HFFc6 (cell line): ENCODE measurements around the gene CPEB2. TPM values are rescaled to one million over a fixed set of nuclear protein-coding genes. Genes with fewer than 3 reads are reported as not detected.
A peak's percentile ranks its signal among the peaks of the same experiment; 100 is the strongest.

Source experiments
- DNase-seq: peaks from one replicate; pipeline ENCODE4 v3.0.0-alpha.2; 2018
- H3K27ac Mint-ChIP-seq: 2 replicates; pipeline ENCODE4 v1.8.0; 2020; ENCODE audit warnings: mild to moderate bottlenecking, mixed read lengths
- H3K27me3 Mint-ChIP-seq: 2 replicates; pipeline ENCODE4 v1.8.0; 2021; ENCODE audit warnings: mild to moderate bottlenecking, moderate library complexity, mixed read lengths; ENCODE audit not compliant: insufficient read depth
- H3K36me3 Mint-ChIP-seq: 2 replicates; pipeline ENCODE4 v1.8.0; 2021; ENCODE audit warnings: low read depth, mixed read lengths
- H3K4me1 Mint-ChIP-seq: 2 replicates; pipeline ENCODE4 v1.8.0; 2020; ENCODE audit warnings: low read depth, mixed read lengths
- H3K4me3 Mint-ChIP-seq: 2 replicates; pipeline ENCODE4 v1.8.0; 2020; ENCODE audit warnings: mild to moderate bottlenecking, moderate library complexity, mixed read lengths
- H3K9me3 Mint-ChIP-seq: 2 replicates; pipeline ENCODE4 v1.8.0; 2020; ENCODE audit warnings: mild to moderate bottlenecking, mixed read lengths
- CTCF ChIP-seq: fragments of 200-600 bp; sonication (generic); IDR thresholded peaks from 2 replicates; pipeline ENCODE4 v1.5.0; 2021; ENCODE audit warnings: antibody characterized with exemption, mild to moderate bottlenecking
- total RNA-seq, 6 experiments: library from RNA; stranded (reverse); fragmentation: NEBNext Ultra II Directional; extraction: Animal tissue kit (Norgen Biotek cat#: 25700); gene quantifications; 2 replicates in 1 of 6; 3 replicates in 5 of 6; pipeline ENCODE4 v1.2.3, GENCODE V29; 2021

Gene CPEB2
- total RNA-seq, 6 experiments from 2014 or later = 18.9 to 27.8 (median 22.8) TPM

DNA sequence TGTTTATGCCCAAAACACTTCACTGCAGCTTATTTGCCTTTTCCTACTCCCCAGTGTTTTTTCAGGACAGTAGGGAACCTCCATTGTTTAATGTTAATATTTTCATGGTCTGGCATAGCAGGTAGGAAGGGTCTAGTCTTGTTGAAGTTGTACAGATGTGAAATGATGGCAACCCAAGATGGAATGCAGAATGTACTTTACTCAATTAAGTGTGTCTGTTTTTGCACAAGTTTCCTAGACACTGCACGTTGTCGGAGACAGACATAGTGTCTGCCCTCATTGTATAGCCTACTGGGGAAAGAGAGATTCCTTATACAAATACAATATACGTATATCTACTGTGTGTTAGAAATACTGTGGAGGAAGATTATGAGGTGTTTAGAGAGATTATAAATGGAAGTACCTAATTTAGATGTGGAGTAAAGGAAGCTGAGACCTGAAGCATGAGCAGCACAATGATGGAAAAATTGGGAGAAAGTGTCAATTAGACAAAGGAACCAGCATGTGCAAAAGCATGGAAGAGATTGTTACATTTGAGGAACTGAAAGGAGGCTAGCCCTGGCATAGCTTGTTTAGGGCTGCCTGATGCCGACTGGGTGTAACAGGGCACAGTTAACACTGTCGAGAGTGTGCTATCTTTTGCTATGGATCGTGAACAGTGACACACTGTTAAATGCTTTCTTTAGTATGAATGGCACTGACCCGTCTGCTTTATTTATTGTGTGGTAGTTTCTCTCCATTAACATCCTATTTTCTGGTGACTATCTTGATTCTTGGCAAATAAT, 18.4 kb downstream of the CPEB2 start:
- no peaks in the 10 kb centered on the region for H3K9me3 Mint-ChIP-seq
- peaks cover 49% of the 10 kb centered on the region for H3K4me1 Mint-ChIP-seq
- no peaks in the 10 kb centered on the region for H3K27me3 Mint-ChIP-seq
- peaks cover 37% of the 10 kb centered on the region for H3K36me3 Mint-ChIP-seq
- no peak for TF ChIP-seq CTCF
- H3K4me3 Mint-ChIP-seq = no peak overlapping the region
- no peak for DNase-seq
- peak overlapping the region; percentile 17 for H3K27ac Mint-ChIP-seq

DNA sequence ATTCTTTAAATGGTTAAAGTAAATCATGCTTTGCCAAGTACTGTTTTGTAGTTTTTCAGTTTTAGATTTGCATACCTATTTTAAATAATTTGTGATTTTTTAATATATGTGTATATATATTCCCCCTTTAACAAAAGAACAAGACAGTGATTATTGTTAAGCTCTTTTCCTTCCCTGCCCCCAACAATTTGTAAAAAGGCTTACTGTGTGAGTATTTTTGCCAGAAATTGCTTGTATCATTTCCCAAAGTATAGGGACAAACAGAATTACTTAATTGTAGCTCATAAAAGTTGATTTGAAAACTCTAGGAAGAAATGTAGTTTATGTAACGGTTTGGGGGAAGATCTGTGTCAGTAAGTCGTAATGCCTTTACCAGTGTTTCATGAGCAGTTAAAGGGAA, 19.0 kb downstream of the CPEB2 start:
- H3K27me3 Mint-ChIP-seq = no peaks in the 10 kb centered on the region
- H3K9me3 Mint-ChIP-seq = no peaks in the 10 kb centered on the region
- peak overlapping the region; percentile 33; the same call in 1 of the 2 replicates for H3K27ac Mint-ChIP-seq
- no peak overlapping the region for H3K4me3 Mint-ChIP-seq
- H3K4me1 Mint-ChIP-seq = peaks cover 50% of the 10 kb centered on the region
- H3K36me3 Mint-ChIP-seq = peaks cover 37% of the 10 kb centered on the region
- DNase-seq = no peak
- TF ChIP-seq CTCF = no peak

- H3K4me3 Mint-ChIP-seq = no peak overlapping the region
- no peak for TF ChIP-seq CTCF
- H3K27me3 Mint-ChIP-seq = no peaks in the 10 kb centered on the region
- peaks cover 50% of the 10 kb centered on the region for H3K4me1 Mint-ChIP-seq
- H3K36me3 Mint-ChIP-seq = peaks cover 37% of the 10 kb centered on the region
- H3K9me3 Mint-ChIP-seq = no peaks in the 10 kb centered on the region
- no peak for DNase-seq
- peak overlapping the region; percentile 40; the same call in 1 of the 2 replicates for H3K27ac Mint-ChIP-seq
Observed at GRCh38 chr4:15021946-15022345, 19.7 kb downstream of the CPEB2 start.

- H3K36me3 Mint-ChIP-seq = peaks cover 50% of the 10 kb centered on the region
- H3K4me1 Mint-ChIP-seq = peaks cover 69% of the 10 kb centered on the region
- H3K27ac Mint-ChIP-seq = peak overlapping the region; percentile 24; the same call in 1 of the 2 replicates
- no peak overlapping the region for H3K4me3 Mint-ChIP-seq
- no peaks in the 10 kb centered on the region for H3K9me3 Mint-ChIP-seq
- TF ChIP-seq CTCF = no peak
- DNase-seq = no peak
- H3K27me3 Mint-ChIP-seq = no peaks in the 10 kb centered on the region
Observed at GRCh38 chr4:15024386-15024785, 22.1 kb downstream of the CPEB2 start.

DNA sequence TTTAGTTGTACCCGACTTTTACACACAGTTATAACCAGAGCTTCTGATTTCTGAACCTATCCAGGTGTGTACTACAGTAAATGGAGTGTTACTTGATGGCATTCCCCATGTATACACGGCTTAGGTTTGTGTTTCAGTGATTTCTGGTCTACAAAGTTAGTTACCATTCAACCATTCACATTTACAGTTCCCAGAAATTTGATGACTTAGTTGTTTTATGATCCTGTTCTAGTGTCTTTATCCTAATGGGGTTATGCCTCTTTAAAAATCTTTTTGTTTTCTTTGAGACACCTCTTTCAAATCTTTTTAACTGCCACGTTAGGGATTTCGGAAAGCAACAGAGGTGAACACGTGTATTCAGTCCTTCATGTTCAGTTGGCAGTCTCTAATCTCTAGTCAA, 23.4 kb downstream of the CPEB2 start:
- DNase-seq = no peak
- peaks cover 43% of the 10 kb centered on the region for H3K36me3 Mint-ChIP-seq
- TF ChIP-seq CTCF = no peak
- H3K9me3 Mint-ChIP-seq = no peaks in the 10 kb centered on the region
- H3K4me1 Mint-ChIP-seq = peaks cover 70% of the 10 kb centered on the region
- no peaks in the 10 kb centered on the region for H3K27me3 Mint-ChIP-seq
- no peak overlapping the region for H3K4me3 Mint-ChIP-seq
- H3K27ac Mint-ChIP-seq = no peak overlapping the region
